Progenitor cell of endocrine pancreas (in vitro differentiated cells): Measurements from ENCODE around the gene INCA1. TPM values are rescaled to one million over a fixed set of nuclear protein-coding genes. Genes with fewer than 3 reads are reported as not detected.

ENCODE experiments used
- DNase-seq: peaks from one replicate; pipeline ENCODE4 v3.0.0; 2021; ENCODE audit warnings: low spot score; ENCODE audit not compliant: unreplicated experiment
- H3K27ac Mint-ChIP-seq: 2 replicates; pipeline ENCODE4 v1.8.0; 2021; ENCODE audit warnings: mild to moderate bottlenecking, moderate library complexity, mixed read lengths
- H3K27me3 Mint-ChIP-seq: 2 replicates; pipeline ENCODE4 v1.8.0; 2021; ENCODE audit warnings: mixed read lengths
- H3K36me3 Mint-ChIP-seq: 2 replicates; pipeline ENCODE4 v1.8.0; 2022; ENCODE audit warnings: mixed read lengths; ENCODE audit not compliant: insufficient read depth
- H3K4me1 Mint-ChIP-seq: 2 replicates; pipeline ENCODE4 v1.8.0; 2021; ENCODE audit warnings: low read depth, mixed read lengths
- H3K4me3 Mint-ChIP-seq: 2 replicates; pipeline ENCODE4 v1.8.0; 2021; ENCODE audit warnings: low read depth, mild to moderate bottlenecking, moderate library complexity, mixed read lengths
- H3K9me3 Mint-ChIP-seq: 2 replicates; pipeline ENCODE4 v1.8.0; 2021; ENCODE audit warnings: low read depth, mixed read lengths
- CTCF ChIP-seq: fragments of 200-600 bp; sonication (generic); IDR thresholded peaks from one replicate; pipeline ENCODE4 v1.5.0; 2021; ENCODE audit warnings: antibody characterized with exemption, mild to moderate bottlenecking; ENCODE audit not compliant: unreplicated experiment
- total RNA-seq: library from RNA; stranded (reverse); gene quantifications from 2 replicates; pipeline ENCODE4 v1.2.1, GENCODE V29; 2021

INCA1 gene
- total RNA-seq, 1 donor from 2014 or later = 3.3 TPM

GRCh38 chr17:4998732-4999429 is 1.6 kb upstream of the INCA1 start:
- H3K36me3 Mint-ChIP-seq = peaks cover 12% of the 10 kb centered on the region
- no peak for TF ChIP-seq CTCF
- peaks cover 13% of the 10 kb centered on the region for H3K4me1 Mint-ChIP-seq
- peak overlapping the region; percentile 87 for H3K4me3 Mint-ChIP-seq
- H3K27ac Mint-ChIP-seq = peak overlapping the region; percentile 10
- no peak for DNase-seq
- H3K9me3 Mint-ChIP-seq = no peaks in the 10 kb centered on the region
- H3K27me3 Mint-ChIP-seq = peaks cover 8% of the 10 kb centered on the region

- Mint-ChIP-seq H3K36me3 (peaks cover 9% of the 10 kb centered on the region), H3K9me3 (no peaks in the 10 kb centered on the region), H3K27ac (no peak overlapping the region), H3K4me1 (peaks cover 13% of the 10 kb centered on the region), H3K4me3 (peak overlapping the region; percentile 87), H3K27me3 (peaks cover 8% of the 10 kb centered on the region)
- no peak for TF ChIP-seq CTCF
- peak; percentile 64 for DNase-seq
Observed at GRCh38 chr17:4998027-4998731, 857 bp upstream of the INCA1 start.

GRCh38 chr17:4994081-4994595 is 3.2 kb downstream of the INCA1 start:
- Mint-ChIP-seq H3K27me3 (peaks cover 8% of the 10 kb centered on the region), H3K9me3 (no peaks in the 10 kb centered on the region), H3K36me3 (no peaks in the 10 kb centered on the region), H3K27ac (no peak overlapping the region), H3K4me3 (no peak overlapping the region), H3K4me1 (peaks cover 10% of the 10 kb centered on the region)
- DNase-seq = no peak
- no peak for TF ChIP-seq CTCF

- H3K36me3 Mint-ChIP-seq = no peaks in the 10 kb centered on the region
- no peak for DNase-seq
- no peak for TF ChIP-seq CTCF
- peak overlapping the region; percentile 81 for H3K4me3 Mint-ChIP-seq
- peak overlapping the region; percentile 86 for H3K27ac Mint-ChIP-seq
- H3K9me3 Mint-ChIP-seq = no peaks in the 10 kb centered on the region
- H3K4me1 Mint-ChIP-seq = peaks cover 16% of the 10 kb centered on the region
- no peaks in the 10 kb centered on the region for H3K27me3 Mint-ChIP-seq
Observed at GRCh38 chr17:4987767-4988567, 9.4 kb downstream of the INCA1 start.
